SH-SY5Y (cell line): Measurements from ENCODE around the gene GLI3.

ENCODE experiments used
- GATA2 ChIP-seq: IDR thresholded peaks from 2 replicates; pipeline ENCODE4 v1.6.1; 2011; ENCODE audit warnings: mild to moderate bottlenecking, low read depth, low read length
- GATA3 ChIP-seq: IDR thresholded peaks from 2 replicates; pipeline ENCODE4 v1.6.1; 2011; ENCODE audit warnings: low read depth, mild to moderate bottlenecking, low read length, moderate library complexity

DNA sequence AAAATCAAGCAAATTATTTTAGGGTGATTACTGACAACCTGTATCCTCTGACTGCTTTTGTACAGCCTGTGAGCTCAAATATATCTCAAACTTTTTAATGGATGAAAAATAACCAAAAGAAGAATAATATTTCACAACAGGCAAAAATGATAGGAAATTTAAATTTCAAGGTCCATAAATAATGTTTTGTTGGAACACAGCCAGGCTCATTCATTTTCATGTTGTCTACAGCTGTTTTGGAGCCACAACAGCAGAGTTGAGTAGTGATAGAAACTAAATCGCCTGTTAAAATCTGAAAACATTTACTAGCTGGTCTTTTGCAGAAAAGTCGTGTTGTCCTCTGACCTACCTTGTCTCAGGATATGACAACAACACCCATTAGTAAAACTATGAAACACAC is 75.9 kb downstream of the GLI3 start:
- TF ChIP-seq GATA3 (no peak), GATA2 (no peak)
